T1000 (cell line): Measurements from ENCODE around the gene COQ2.
"Not testable (repeated sequence)": the region's sequence is repeated elsewhere in the genome, so short reads cannot be mapped to it uniquely, and the experiment has no call there.

Experiments
- DNase-seq: peaks from one replicate; lab custom pipeline; 2025; ENCODE audit warnings: mixed read lengths; lab: John Stamatoyannopoulos, UW

The COQ2 gene

GRCh38 chr4:83247415-83248357 is 36.9 kb downstream of the COQ2 start:
- no peak for DNase-seq

GRCh38 chr4:83241132-83241531 is 43.5 kb downstream of the COQ2 start:
- DNase-seq = no peak

GRCh38 chr4:83240379-83240875 is 44.2 kb downstream of the COQ2 start:
- no peak for DNase-seq

GRCh38 chr4:83238393-83239248 is 46.0 kb downstream of the COQ2 start:
- DNase-seq = no peak

- no peak for DNase-seq
Measured at GRCh38 chr4:83237591-83237990, 47.0 kb downstream of the COQ2 start.

- not testable (repeated sequence) for DNase-seq
Measured at GRCh38 chr4:83235645-83236133, 48.9 kb downstream of the COQ2 start.

- no peak for DNase-seq
Measured at GRCh38 chr4:83234902-83235644, 49.5 kb downstream of the COQ2 start.

GRCh38 chr4:83234387-83234786 is 50.2 kb downstream of the COQ2 start:
- not testable (repeated sequence) for DNase-seq

GRCh38 chr4:83232082-83232481 is 52.5 kb downstream of the COQ2 start:
- no peak for DNase-seq

- DNase-seq = no peak
Measured at GRCh38 chr4:83231620-83232076, 53.0 kb downstream of the COQ2 start.

- no peak for DNase-seq
Measured at GRCh38 chr4:83230928-83231327, 53.7 kb downstream of the COQ2 start.

GRCh38 chr4:83229791-83230190 is 54.8 kb downstream of the COQ2 start:
- no peak for DNase-seq

GRCh38 chr4:83228231-83228630 is 56.4 kb downstream of the COQ2 start:
- DNase-seq = no peak

GRCh38 chr4:83224502-83225197 is 59.9 kb downstream of the COQ2 start:
- no peak for DNase-seq

- no peak for DNase-seq
Measured at GRCh38 chr4:83223781-83224180, 60.8 kb downstream of the COQ2 start.

- no peak for DNase-seq
Measured at GRCh38 chr4:83221897-83222441, 62.6 kb downstream of the COQ2 start.

- DNase-seq = no peak
Measured at GRCh38 chr4:83219344-83220331, 65.0 kb downstream of the COQ2 start.

GRCh38 chr4:83217721-83218522 is 66.7 kb downstream of the COQ2 start:
- DNase-seq = no peak
